ENCODE data around the gene TNS1. TPM values are rescaled to one million over a fixed set of nuclear protein-coding genes. Genes with fewer than 3 reads are reported as not detected.

Gene TNS1
- total and polyA plus RNA-seq, 2 donors, result 8.3 to 21.3 TPM

- no peak for DNase-seq (ENCODE audit: low read depth in 6 of 9, low spot score in 9 of 9)
- Histone ChIP-seq H3K4me3 (ENCODE audit: low read length in 2 of 2) (no peak overlapping the region), H3K36me3 (ENCODE audit: control insufficient read depth in 2 of 2, insufficient read depth in 2 of 2, low read length in 1 of 2) (no peaks in the 10 kb centered on the region), H3K27ac (ENCODE audit: low read depth in 1 of 2, low read length in 1 of 2) (no peak overlapping the region), H3K4me1 (ENCODE audit: control insufficient read depth in 2 of 2, insufficient read depth in 2 of 2, low read length in 2 of 2) (peaks cover 0 to 4% of the 10 kb centered on the region in 2 donors), H3K27me3 (ENCODE audit: control insufficient read depth in 2 of 2, insufficient read depth in 1 of 2, low read length in 1 of 2) (no peaks in the 10 kb centered on the region), H3K9me3 (ENCODE audit: control insufficient read depth in 2 of 2, insufficient read depth in 1 of 2, low read length in 1 of 2) (no peaks in the 10 kb centered on the region)
- WGBS, result 96% methylated on average over 20 of the region's 20 CpGs
Observed at GRCh38 chr2:217857624-217858506, 144.9 kb downstream of the TNS1 start.

GRCh38 chr2:217856871-217857270 lies 145.9 kb downstream of the TNS1 start:
- no peak for DNase-seq (ENCODE audit: low read depth in 6 of 9, low spot score in 9 of 9)
- Histone ChIP-seq H3K27ac (ENCODE audit: low read depth in 1 of 2, low read length in 1 of 2) (no peak overlapping the region), H3K27me3 (ENCODE audit: control insufficient read depth in 2 of 2, insufficient read depth in 1 of 2, low read length in 1 of 2) (no peaks in the 10 kb centered on the region), H3K36me3 (ENCODE audit: control insufficient read depth in 2 of 2, insufficient read depth in 2 of 2, low read length in 1 of 2) (no peaks in the 10 kb centered on the region), H3K9me3 (ENCODE audit: control insufficient read depth in 2 of 2, insufficient read depth in 1 of 2, low read length in 1 of 2) (no peaks in the 10 kb centered on the region), H3K4me1 (ENCODE audit: control insufficient read depth in 2 of 2, insufficient read depth in 2 of 2, low read length in 2 of 2) (peaks cover 0 to 4% of the 10 kb centered on the region in 2 donors), H3K4me3 (ENCODE audit: low read length in 2 of 2) (no peak overlapping the region)
- 92% methylated on average over 4 of the region's 4 CpGs for WGBS

GRCh38 chr2:217856159-217856558 lies 146.6 kb downstream of the TNS1 start:
- peaks cover 0 to 6% of the 10 kb centered on the region in 2 donors for H3K4me1 ChIP-seq (ENCODE audit: control insufficient read depth in 2 of 2, insufficient read depth in 2 of 2, low read length in 2 of 2)
- no peaks in the 10 kb centered on the region for H3K27me3 ChIP-seq (ENCODE audit: control insufficient read depth in 2 of 2, insufficient read depth in 1 of 2, low read length in 1 of 2)
- WGBS, result 81% methylated on average over 6 of the region's 6 CpGs
- DNase-seq (ENCODE audit: low read depth in 6 of 9, low spot score in 9 of 9), result no peak
- no peak overlapping the region for H3K27ac ChIP-seq (ENCODE audit: low read depth in 1 of 2, low read length in 1 of 2)
- H3K36me3 ChIP-seq (ENCODE audit: control insufficient read depth in 2 of 2, insufficient read depth in 2 of 2, low read length in 1 of 2), result no peaks in the 10 kb centered on the region
- H3K9me3 ChIP-seq (ENCODE audit: control insufficient read depth in 2 of 2, insufficient read depth in 1 of 2, low read length in 1 of 2), result no peaks in the 10 kb centered on the region
- H3K4me3 ChIP-seq (ENCODE audit: low read length in 2 of 2), result no peak overlapping the region

- Histone ChIP-seq H3K27ac (ENCODE audit: low read depth in 1 of 2, low read length in 1 of 2) (no peak overlapping the region), H3K4me3 (ENCODE audit: low read length in 2 of 2) (no peak overlapping the region), H3K27me3 (ENCODE audit: control insufficient read depth in 2 of 2, insufficient read depth in 1 of 2, low read length in 1 of 2) (no peaks in the 10 kb centered on the region), H3K4me1 (ENCODE audit: control insufficient read depth in 2 of 2, insufficient read depth in 2 of 2, low read length in 2 of 2) (peaks cover 0 to 9% of the 10 kb centered on the region in 2 donors), H3K9me3 (ENCODE audit: control insufficient read depth in 2 of 2, insufficient read depth in 1 of 2, low read length in 1 of 2) (no peaks in the 10 kb centered on the region), H3K36me3 (ENCODE audit: control insufficient read depth in 2 of 2, insufficient read depth in 2 of 2, low read length in 1 of 2) (no peaks in the 10 kb centered on the region)
- WGBS, result 96% methylated on average over 7 of the region's 7 CpGs
- no peak for DNase-seq (ENCODE audit: low read depth in 6 of 9, low spot score in 9 of 9)
Observed at GRCh38 chr2:217854684-217855420, 147.9 kb downstream of the TNS1 start.

- Histone ChIP-seq H3K4me1 (ENCODE audit: control insufficient read depth in 2 of 2, insufficient read depth in 2 of 2, low read length in 2 of 2) (peaks cover 0 to 9% of the 10 kb centered on the region in 2 donors), H3K9me3 (ENCODE audit: control insufficient read depth in 2 of 2, insufficient read depth in 1 of 2, low read length in 1 of 2) (no peaks in the 10 kb centered on the region), H3K36me3 (ENCODE audit: control insufficient read depth in 2 of 2, insufficient read depth in 2 of 2, low read length in 1 of 2) (no peaks in the 10 kb centered on the region), H3K4me3 (ENCODE audit: low read length in 2 of 2) (no peak overlapping the region), H3K27ac (ENCODE audit: low read depth in 1 of 2, low read length in 1 of 2) (no peak overlapping the region), H3K27me3 (ENCODE audit: control insufficient read depth in 2 of 2, insufficient read depth in 1 of 2, low read length in 1 of 2) (no peaks in the 10 kb centered on the region)
- no peak for DNase-seq (ENCODE audit: low read depth in 6 of 9, low spot score in 9 of 9)
- WGBS, result 88% methylated on average over 3 of the region's 3 CpGs
Observed at GRCh38 chr2:217853961-217854360, 148.8 kb downstream of the TNS1 start.

- Histone ChIP-seq H3K27me3 (ENCODE audit: control insufficient read depth in 2 of 2, insufficient read depth in 1 of 2, low read length in 1 of 2) (no peaks in the 10 kb centered on the region), H3K4me3 (ENCODE audit: low read length in 2 of 2) (no peak overlapping the region), H3K9me3 (ENCODE audit: control insufficient read depth in 2 of 2, insufficient read depth in 1 of 2, low read length in 1 of 2) (no peaks in the 10 kb centered on the region), H3K4me1 (ENCODE audit: control insufficient read depth in 2 of 2, insufficient read depth in 2 of 2, low read length in 2 of 2) (peaks cover 0 to 9% of the 10 kb centered on the region in 2 donors), H3K27ac (ENCODE audit: low read depth in 1 of 2, low read length in 1 of 2) (no peak overlapping the region), H3K36me3 (ENCODE audit: control insufficient read depth in 2 of 2, insufficient read depth in 2 of 2, low read length in 1 of 2) (no peaks in the 10 kb centered on the region)
- 91% methylated on average over 6 of the region's 6 CpGs for WGBS
- no peak for DNase-seq (ENCODE audit: low read depth in 6 of 9, low spot score in 9 of 9)
Observed at GRCh38 chr2:217853301-217853881, 149.4 kb downstream of the TNS1 start.

- H3K27ac ChIP-seq (ENCODE audit: low read depth in 1 of 2, low read length in 1 of 2), result no peak overlapping the region
- H3K27me3 ChIP-seq (ENCODE audit: control insufficient read depth in 2 of 2, insufficient read depth in 1 of 2, low read length in 1 of 2), result no peaks in the 10 kb centered on the region
- H3K36me3 ChIP-seq (ENCODE audit: control insufficient read depth in 2 of 2, insufficient read depth in 2 of 2, low read length in 1 of 2), result no peaks in the 10 kb centered on the region
- WGBS, result 95% methylated on average over 9 of the region's 9 CpGs
- H3K4me1 ChIP-seq (ENCODE audit: control insufficient read depth in 2 of 2, insufficient read depth in 2 of 2, low read length in 2 of 2), result peaks cover 0 to 5% of the 10 kb centered on the region in 2 donors
- no peak for DNase-seq (ENCODE audit: low read depth in 6 of 9, low spot score in 9 of 9)
- H3K9me3 ChIP-seq (ENCODE audit: control insufficient read depth in 2 of 2, insufficient read depth in 1 of 2, low read length in 1 of 2), result no peaks in the 10 kb centered on the region
- no peak overlapping the region for H3K4me3 ChIP-seq (ENCODE audit: low read length in 2 of 2)
Observed at GRCh38 chr2:217852555-217853211, 150.1 kb downstream of the TNS1 start.

GRCh38 chr2:217851191-217852020 lies 151.4 kb downstream of the TNS1 start:
- Histone ChIP-seq H3K4me3 (ENCODE audit: low read length in 2 of 2) (no peak overlapping the region), H3K4me1 (ENCODE audit: control insufficient read depth in 2 of 2, insufficient read depth in 2 of 2, low read length in 2 of 2) (peaks cover 0 to 5% of the 10 kb centered on the region in 2 donors), H3K9me3 (ENCODE audit: control insufficient read depth in 2 of 2, insufficient read depth in 1 of 2, low read length in 1 of 2) (no peaks in the 10 kb centered on the region), H3K27ac (ENCODE audit: low read depth in 1 of 2, low read length in 1 of 2) (no peak overlapping the region), H3K27me3 (ENCODE audit: control insufficient read depth in 2 of 2, insufficient read depth in 1 of 2, low read length in 1 of 2) (no peaks in the 10 kb centered on the region), H3K36me3 (ENCODE audit: control insufficient read depth in 2 of 2, insufficient read depth in 2 of 2, low read length in 1 of 2) (peaks cover 0 to 1% of the 10 kb centered on the region in 2 donors)
- DNase-seq (ENCODE audit: low read depth in 6 of 9, low spot score in 9 of 9), result no peak
- WGBS, result 97% methylated on average over 2 of the region's 2 CpGs

Measured in thymus (tissue), 11 donors.